HG02610 (cell line): ENCODE data around the gene TRPV6.
A peak's percentile ranks its signal among the peaks of the same experiment; 100 is the strongest.

Experiments used
- ATAC-seq: cut with Tn5 transposase; IDR thresholded peaks from one replicate; pipeline ENCODE4 v1.9.1; 2021; ENCODE audit warnings: mild to moderate bottlenecking, moderate library complexity; ENCODE audit not compliant: unreplicated experiment

The TRPV6 gene

GRCh38 chr7:142855114-142855743, 30.3 kb downstream of the TRPV6 start:
- no peak for ATAC-seq

- peak; percentile 49 for ATAC-seq
These were observed 31.0 kb downstream of the TRPV6 start, which contains the start of gene EPHB6 for GRCh38 chr7:142854372-142855113. TSS of gene EPHB6 (plus strand) at chr7:142855076. CDS start at chr7:142863228, 8,152 bp downstream.

GRCh38 chr7:142853739-142854371, 31.7 kb downstream of the TRPV6 start:
- peak; percentile 84 for ATAC-seq

GRCh38 chr7:142851919-142852318, 33.6 kb downstream of the TRPV6 start:
- ATAC-seq = no peak

- no peak for ATAC-seq
These were observed 34.3 kb downstream of the TRPV6 start for GRCh38 chr7:142851269-142851668.

GRCh38 chr7:142847353-142847752, 38.2 kb downstream of the TRPV6 start:
- ATAC-seq = no peak

GRCh38 chr7:142842251-142842766, 43.2 kb downstream of the TRPV6 start:
- ATAC-seq = no peak

GRCh38 chr7:142838461-142839213, 46.9 kb downstream of the TRPV6 start:
- ATAC-seq = no peak

GRCh38 chr7:142836426-142836825, 49.1 kb downstream of the TRPV6 start:
- no peak for ATAC-seq

- ATAC-seq = no peak
These were observed 50.1 kb downstream of the TRPV6 start for GRCh38 chr7:142835487-142835886.

GRCh38 chr7:142833174-142834048, 52.1 kb downstream of the TRPV6 start:
- peak; percentile 61 for ATAC-seq

GRCh38 chr7:142832417-142832816, 53.1 kb downstream of the TRPV6 start:
- no peak for ATAC-seq

- ATAC-seq = no peak
These were observed 57.5 kb downstream of the TRPV6 start for GRCh38 chr7:142827951-142828500.

- no peak for ATAC-seq
These were observed 62.8 kb downstream of the TRPV6 start for GRCh38 chr7:142822714-142823113.
